ENCODE data around the gene OPN1LW.

The OPN1LW gene

DNA sequence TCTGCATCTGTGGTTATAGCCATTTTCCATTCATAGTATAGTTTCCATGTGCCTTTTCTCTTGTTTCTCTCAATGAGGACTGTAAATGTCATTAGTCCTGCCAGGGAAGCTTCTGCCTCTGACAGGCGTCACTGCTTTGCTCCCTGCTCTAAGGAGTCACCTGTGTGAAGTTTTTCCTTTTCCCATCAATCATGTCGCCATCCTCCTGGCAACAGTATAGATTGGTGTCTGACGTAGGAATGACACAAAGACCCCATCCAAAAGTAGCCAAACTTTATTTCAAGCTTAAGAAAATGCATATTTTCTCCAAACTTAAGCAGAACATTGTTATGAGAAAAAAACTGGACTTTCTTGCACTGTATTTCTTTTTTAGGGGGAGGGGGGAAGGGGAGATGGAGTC lies 23.5 kb upstream of the OPN1LW start:
- Mint-ChIP-seq H3K4me1 (peaks cover 13% of the 10 kb centered on the region), H3K27me3 (no peaks in the 10 kb centered on the region), H3K4me3 (no peak overlapping the region), H3K9me3 (no peaks in the 10 kb centered on the region), H3K27ac (ENCODE audit: low read depth) (no peak overlapping the region), H3K36me3 (ENCODE audit: insufficient read depth) (no peaks in the 10 kb centered on the region)
- ATAC-seq (replicated peaks; ENCODE audit: extremely low read depth, poor library complexity, severe bottlenecking) = no peak
- DNase-seq (ENCODE audit: low spot score in 2 of 2) = no peak

GRCh38 chrX:154121207-154121606 lies 22.8 kb upstream of the OPN1LW start:
- peaks cover 13% of the 10 kb centered on the region for H3K4me1 Mint-ChIP-seq

GRCh38 chrX:154121961-154122360 lies 22.1 kb upstream of the OPN1LW start:
- Mint-ChIP-seq H3K27me3 (no peaks in the 10 kb centered on the region), H3K27ac (ENCODE audit: low read depth) (no peak overlapping the region), H3K36me3 (ENCODE audit: insufficient read depth) (no peaks in the 10 kb centered on the region), H3K4me3 (no peak overlapping the region), H3K9me3 (no peaks in the 10 kb centered on the region), H3K4me1 (peaks cover 13% of the 10 kb centered on the region)
- ATAC-seq (replicated peaks; ENCODE audit: extremely low read depth, poor library complexity, severe bottlenecking) = no peak
- DNase-seq (ENCODE audit: low spot score in 2 of 2) = no peak

More at GRCh38 chrX:154121207-154121606, 22.8 kb upstream of the OPN1LW start:
- H3K9me3 Mint-ChIP-seq = no peaks in the 10 kb centered on the region
- no peak for ATAC-seq (replicated peaks; ENCODE audit: extremely low read depth, poor library complexity, severe bottlenecking)
- H3K27ac Mint-ChIP-seq (ENCODE audit: low read depth) = no peak overlapping the region
- no peak for DNase-seq (ENCODE audit: low spot score in 2 of 2)
- H3K4me3 Mint-ChIP-seq = no peak overlapping the region
- H3K27me3 Mint-ChIP-seq = no peaks in the 10 kb centered on the region
- H3K36me3 Mint-ChIP-seq (ENCODE audit: insufficient read depth) = no peaks in the 10 kb centered on the region

GRCh38 chrX:154123241-154124219 lies 20.5 kb upstream of the OPN1LW start:
- peak in 1 of 2 donors; percentile 13 for DNase-seq (ENCODE audit: low spot score in 2 of 2)
- Mint-ChIP-seq H3K4me3 (peak overlapping the region; percentile 51), H3K36me3 (ENCODE audit: insufficient read depth) (no peaks in the 10 kb centered on the region), H3K9me3 (no peaks in the 10 kb centered on the region), H3K4me1 (peaks cover 13% of the 10 kb centered on the region), H3K27ac (ENCODE audit: low read depth) (peak overlapping the region; percentile 83), H3K27me3 (no peaks in the 10 kb centered on the region)
- peak; percentile 84 for ATAC-seq (replicated peaks; ENCODE audit: extremely low read depth, poor library complexity, severe bottlenecking)

DNA sequence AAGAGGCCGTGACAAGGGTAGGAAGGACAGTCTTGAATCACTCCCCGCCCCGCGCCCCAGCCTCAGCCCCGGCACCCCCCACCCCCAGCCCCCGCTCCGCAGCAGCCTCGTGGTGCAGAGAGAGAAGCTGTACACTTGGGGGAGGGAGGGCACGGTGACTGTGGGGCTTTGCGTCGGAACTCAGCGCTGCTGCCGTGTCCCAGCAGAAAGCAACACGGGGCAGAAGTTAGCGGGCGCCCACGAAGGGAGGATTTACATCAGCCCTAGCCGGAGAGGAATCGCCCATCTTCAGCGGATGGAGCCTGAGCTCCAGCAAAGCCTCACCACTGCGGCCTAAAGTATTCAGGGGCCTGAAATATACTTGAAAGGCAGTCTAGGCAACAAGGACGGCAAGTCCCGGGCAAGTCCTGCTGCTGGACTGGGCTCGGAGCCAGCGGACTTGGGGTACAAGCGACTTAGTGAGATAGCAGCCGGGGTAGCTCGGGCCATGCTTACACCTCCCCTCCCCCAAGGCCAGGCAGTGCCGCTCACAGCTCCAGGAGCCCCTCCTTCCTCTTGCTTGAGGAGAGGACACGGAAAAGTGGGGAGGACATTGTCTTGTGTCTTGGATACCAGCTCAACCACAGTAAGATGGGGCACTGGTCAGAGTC lies 18.5 kb upstream of the OPN1LW start:
- no peak for DNase-seq (ENCODE audit: low spot score in 2 of 2)
- no peak for ATAC-seq (replicated peaks; ENCODE audit: extremely low read depth, poor library complexity, severe bottlenecking)

DNA sequence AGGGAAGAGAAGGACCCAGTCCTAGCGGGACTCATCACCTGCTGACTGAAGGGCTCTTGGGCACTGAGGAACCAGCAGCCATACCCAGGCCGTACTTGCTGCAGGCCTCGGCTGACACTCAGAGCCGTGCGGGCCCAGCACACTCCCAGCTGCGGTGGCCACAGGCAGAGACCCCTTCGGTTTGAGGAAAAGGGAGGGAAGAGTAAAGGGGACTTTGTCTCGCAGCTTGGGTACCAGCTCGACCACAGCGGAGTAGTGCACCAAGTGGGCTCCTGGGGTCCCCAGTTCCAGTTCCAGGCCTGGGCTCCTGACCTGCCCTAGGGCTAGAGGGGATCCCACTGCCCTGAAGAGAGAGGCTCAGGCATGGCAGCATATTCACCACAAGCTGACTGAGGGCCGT lies 17.9 kb upstream of the OPN1LW start:
- ATAC-seq (replicated peaks; ENCODE audit: extremely low read depth, poor library complexity, severe bottlenecking) (no peak), DNase-seq (ENCODE audit: low spot score in 2 of 2) (no peak)
- H3K4me3 Mint-ChIP-seq = no peak overlapping the region
- H3K9me3 Mint-ChIP-seq = no peaks in the 10 kb centered on the region
- peaks cover 13% of the 10 kb centered on the region for H3K4me1 Mint-ChIP-seq
- peak overlapping the region; percentile 41 for H3K27ac Mint-ChIP-seq (ENCODE audit: low read depth)
- H3K36me3 Mint-ChIP-seq (ENCODE audit: insufficient read depth) = no peaks in the 10 kb centered on the region
- no peaks in the 10 kb centered on the region for H3K27me3 Mint-ChIP-seq

More for the DNA sequence above, 18.5 kb upstream of the OPN1LW start:
- H3K27ac Mint-ChIP-seq (ENCODE audit: low read depth) = peak overlapping the region; percentile 41
- H3K27me3 Mint-ChIP-seq = no peaks in the 10 kb centered on the region
- H3K36me3 Mint-ChIP-seq (ENCODE audit: insufficient read depth) = no peaks in the 10 kb centered on the region
- H3K9me3 Mint-ChIP-seq = no peaks in the 10 kb centered on the region
- no peak overlapping the region for H3K4me3 Mint-ChIP-seq
- peaks cover 13% of the 10 kb centered on the region for H3K4me1 Mint-ChIP-seq

DNA sequence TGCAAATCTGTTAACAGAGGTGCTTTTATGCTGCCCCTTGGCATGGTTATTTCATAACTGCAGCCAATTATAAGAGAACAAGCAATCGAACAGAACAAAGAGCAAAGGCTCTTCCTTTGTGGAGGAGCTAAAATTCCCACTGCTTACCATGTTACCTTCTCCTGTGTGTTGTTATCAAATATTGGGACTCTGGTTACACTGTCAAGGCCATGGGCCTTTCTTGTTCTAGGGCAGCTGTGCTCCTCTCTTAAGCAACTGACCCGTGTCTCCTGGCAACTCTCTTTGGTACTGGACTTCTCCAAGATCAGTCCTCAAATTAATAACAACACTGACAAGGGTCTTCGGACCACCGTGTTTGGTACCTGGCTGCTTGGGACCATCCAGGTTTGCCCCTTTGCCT lies 12.1 kb upstream of the OPN1LW start:
- Mint-ChIP-seq H3K9me3 (no peaks in the 10 kb centered on the region), H3K27me3 (no peaks in the 10 kb centered on the region), H3K4me3 (no peak overlapping the region), H3K4me1 (peaks cover 16% of the 10 kb centered on the region), H3K36me3 (ENCODE audit: insufficient read depth) (no peaks in the 10 kb centered on the region), H3K27ac (ENCODE audit: low read depth) (no peak overlapping the region)
- DNase-seq (ENCODE audit: low spot score in 2 of 2) = no peak
- no peak for ATAC-seq (replicated peaks; ENCODE audit: extremely low read depth, poor library complexity, severe bottlenecking)

- H3K4me3 Mint-ChIP-seq = no peak overlapping the region
- no peaks in the 10 kb centered on the region for H3K9me3 Mint-ChIP-seq
- H3K27me3 Mint-ChIP-seq = no peaks in the 10 kb centered on the region
- H3K4me1 Mint-ChIP-seq = peaks cover 16% of the 10 kb centered on the region
- no peak for ATAC-seq (replicated peaks; ENCODE audit: extremely low read depth, poor library complexity, severe bottlenecking)
- no peak for DNase-seq (ENCODE audit: low spot score in 2 of 2)
- no peaks in the 10 kb centered on the region for H3K36me3 Mint-ChIP-seq (ENCODE audit: insufficient read depth)
- no peak overlapping the region for H3K27ac Mint-ChIP-seq (ENCODE audit: low read depth)
Measured at GRCh38 chrX:154132366-154132765, 11.7 kb upstream of the OPN1LW start.

DNA sequence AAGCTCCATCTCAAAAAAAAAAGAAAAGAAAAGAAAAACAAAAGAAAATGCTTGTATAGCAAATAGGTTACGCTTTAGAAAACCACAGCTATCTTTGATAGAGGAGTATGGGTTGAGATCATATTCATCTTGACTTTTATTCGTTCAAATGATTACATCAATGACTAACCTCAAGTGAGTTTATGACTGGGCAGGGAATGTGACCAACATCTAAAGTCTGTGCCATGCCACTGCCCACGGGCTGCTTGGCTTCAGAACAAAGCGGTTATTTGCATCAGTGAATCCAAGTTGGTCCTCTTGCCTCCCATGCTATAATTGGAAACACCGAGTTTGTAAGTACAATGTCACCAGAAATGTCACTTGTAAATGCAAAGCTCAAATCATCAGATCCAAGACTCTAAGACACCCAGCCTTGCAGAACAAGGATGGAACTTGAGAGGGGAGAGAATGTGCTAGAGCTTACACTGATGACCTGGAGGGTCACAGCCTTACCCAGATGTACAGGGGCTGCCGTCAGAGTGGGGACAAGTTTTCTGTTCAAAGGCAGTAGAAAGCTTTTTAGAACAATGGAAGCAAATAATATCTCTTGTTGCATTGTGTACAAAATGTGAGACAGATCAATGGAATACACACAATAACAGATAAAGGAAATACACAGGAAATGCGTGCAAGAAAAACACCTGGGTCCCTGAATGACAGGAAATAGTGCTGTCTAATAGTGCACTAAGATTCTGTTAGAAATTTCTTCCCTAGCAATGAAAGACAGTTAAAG lies 8.4 kb upstream of the OPN1LW start:
- Mint-ChIP-seq H3K27me3 (no peaks in the 10 kb centered on the region), H3K4me1 (peaks cover 29% of the 10 kb centered on the region), H3K9me3 (no peaks in the 10 kb centered on the region), H3K36me3 (ENCODE audit: insufficient read depth) (no peaks in the 10 kb centered on the region), H3K27ac (ENCODE audit: low read depth) (peak overlapping the region; percentile 99), H3K4me3 (peak overlapping the region; percentile 76)
- ATAC-seq (replicated peaks; ENCODE audit: extremely low read depth, poor library complexity, severe bottlenecking) (peak; percentile 75), DNase-seq (ENCODE audit: low spot score in 2 of 2) (no peak)

DNA sequence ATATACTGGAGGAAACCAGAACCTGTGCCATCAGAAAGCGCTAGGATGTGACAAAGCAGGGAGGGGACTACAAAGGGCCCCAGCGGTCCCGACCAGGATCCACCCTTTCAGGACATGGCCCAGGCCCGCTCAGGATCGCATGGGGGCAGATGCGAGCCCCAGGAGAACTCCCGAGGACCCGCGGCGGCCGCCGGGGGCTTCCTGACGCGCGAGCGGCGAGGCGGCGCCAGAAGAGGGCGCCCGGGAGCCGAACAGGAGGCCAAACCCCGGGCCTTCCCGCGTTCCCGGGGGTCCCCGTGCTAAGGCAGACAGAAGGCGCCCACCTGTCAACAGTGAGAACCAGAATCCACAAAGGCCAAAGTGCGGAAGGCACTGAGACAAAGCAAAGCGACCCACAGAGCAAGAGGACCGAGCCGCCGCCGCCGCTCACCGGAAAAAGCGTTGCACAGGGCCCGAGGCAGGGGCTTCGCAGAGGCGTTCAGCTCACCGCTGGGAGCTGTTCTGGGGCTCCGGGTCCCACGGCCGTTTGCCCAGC lies 7.3 kb upstream of the OPN1LW start:
- ATAC-seq (replicated peaks; ENCODE audit: extremely low read depth, poor library complexity, severe bottlenecking) = peak; percentile 71

DNA sequence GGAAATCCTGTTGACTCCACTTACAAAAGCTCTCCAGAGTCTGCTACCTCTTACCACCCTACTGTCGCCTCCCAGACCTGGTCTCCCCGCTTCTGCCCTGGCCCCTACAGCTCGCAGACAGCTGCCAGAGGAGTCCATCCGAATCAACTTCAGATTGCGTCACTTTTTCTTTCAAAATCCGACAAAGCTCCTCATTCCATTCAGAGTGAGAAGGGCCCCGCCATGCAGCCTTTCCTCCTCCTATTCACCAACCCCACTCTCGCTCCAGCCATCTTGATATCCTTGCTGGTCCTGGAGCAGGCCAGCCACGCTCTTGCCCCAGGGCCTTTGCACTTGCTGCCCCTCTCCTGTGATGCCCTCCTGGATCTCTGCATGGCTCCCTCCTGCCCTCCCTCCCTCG lies 5.2 kb upstream of the OPN1LW start:
- peaks cover 29% of the 10 kb centered on the region for H3K4me1 Mint-ChIP-seq
- no peaks in the 10 kb centered on the region for H3K36me3 Mint-ChIP-seq (ENCODE audit: insufficient read depth)
- no peak overlapping the region for H3K4me3 Mint-ChIP-seq
- H3K27ac Mint-ChIP-seq (ENCODE audit: low read depth) = no peak overlapping the region
- ATAC-seq (replicated peaks; ENCODE audit: extremely low read depth, poor library complexity, severe bottlenecking) = no peak
- H3K9me3 Mint-ChIP-seq = no peaks in the 10 kb centered on the region
- H3K27me3 Mint-ChIP-seq = no peaks in the 10 kb centered on the region
- no peak for DNase-seq (ENCODE audit: low spot score in 2 of 2)

More for the DNA sequence above, 7.3 kb upstream of the OPN1LW start:
- peak; percentile 52 to 53 for DNase-seq (ENCODE audit: low spot score in 2 of 2)
- H3K36me3 Mint-ChIP-seq (ENCODE audit: insufficient read depth) = no peaks in the 10 kb centered on the region
- peaks cover 29% of the 10 kb centered on the region for H3K4me1 Mint-ChIP-seq
- H3K4me3 Mint-ChIP-seq = peak overlapping the region; percentile 76
- H3K27me3 Mint-ChIP-seq = no peaks in the 10 kb centered on the region
- H3K9me3 Mint-ChIP-seq = no peaks in the 10 kb centered on the region
- peak overlapping the region; percentile 99 for H3K27ac Mint-ChIP-seq (ENCODE audit: low read depth)

DNA sequence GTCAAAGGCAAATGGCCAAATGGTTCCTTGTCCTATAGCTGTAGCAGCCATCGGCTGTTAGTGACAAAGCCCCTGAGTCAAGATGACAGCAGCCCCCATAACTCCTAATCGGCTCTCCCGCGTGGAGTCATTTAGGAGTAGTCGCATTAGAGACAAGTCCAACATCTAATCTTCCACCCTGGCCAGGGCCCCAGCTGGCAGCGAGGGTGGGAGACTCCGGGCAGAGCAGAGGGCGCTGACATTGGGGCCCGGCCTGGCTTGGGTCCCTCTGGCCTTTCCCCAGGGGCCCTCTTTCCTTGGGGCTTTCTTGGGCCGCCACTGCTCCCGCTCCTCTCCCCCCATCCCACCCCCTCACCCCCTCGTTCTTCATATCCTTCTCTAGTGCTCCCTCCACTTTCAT lies 3.8 kb upstream of the OPN1LW start:
- Mint-ChIP-seq H3K4me3 (no peak overlapping the region), H3K36me3 (ENCODE audit: insufficient read depth) (no peaks in the 10 kb centered on the region), H3K27me3 (no peaks in the 10 kb centered on the region), H3K4me1 (peaks cover 24% of the 10 kb centered on the region), H3K27ac (ENCODE audit: low read depth) (no peak overlapping the region), H3K9me3 (no peaks in the 10 kb centered on the region)
- ATAC-seq (replicated peaks; ENCODE audit: extremely low read depth, poor library complexity, severe bottlenecking) = no peak
- DNase-seq (ENCODE audit: low spot score in 2 of 2) = no peak
